ENCODE data around the gene NMUR2. TPM values are rescaled to one million over a fixed set of nuclear protein-coding genes. Genes with fewer than 3 reads are reported as not detected.

The NMUR2 gene
- total RNA-seq, 1 experiment from 2014 or later, result not detected

DNA sequence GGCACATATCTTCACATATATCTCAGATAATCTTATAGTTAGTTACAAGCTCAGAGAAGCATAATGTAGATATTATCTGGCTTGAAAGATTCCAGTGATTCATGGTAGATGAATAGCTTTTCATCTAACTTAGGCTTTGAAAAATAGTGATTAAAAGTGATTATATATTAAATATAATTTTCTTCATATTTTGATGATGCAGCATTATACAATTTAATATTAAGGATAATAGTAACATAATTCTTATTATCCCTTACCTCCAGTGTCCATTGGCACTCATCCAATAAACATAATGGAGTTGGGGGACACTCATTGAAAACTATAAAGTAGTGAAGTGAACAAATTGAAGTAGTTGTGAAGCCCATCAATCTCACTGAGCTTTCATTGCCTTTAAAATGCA, 35.8 kb downstream of the NMUR2 start:
- DNase-seq (ENCODE audit: low read depth), result no peak

DNA sequence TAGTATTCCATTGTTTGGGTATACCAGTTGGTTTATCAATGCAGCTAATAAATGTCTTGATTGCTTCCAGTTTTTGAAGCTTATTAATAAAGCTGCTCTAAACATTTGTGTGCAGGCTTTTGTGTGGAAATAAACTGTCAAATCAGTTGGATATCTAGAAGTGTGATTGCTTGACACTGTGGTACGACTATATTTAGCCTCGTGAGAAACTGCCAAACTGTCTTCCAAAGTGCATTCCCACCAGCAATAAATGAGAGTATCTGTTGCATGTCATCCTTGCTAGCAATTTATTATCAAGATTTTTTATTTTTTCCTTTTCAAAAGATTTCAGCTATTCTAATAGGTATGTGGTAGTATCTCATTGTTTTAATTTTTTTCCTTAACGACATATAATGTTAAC, 37.5 kb downstream of the NMUR2 start:
- DNase-seq (ENCODE audit: low read depth), result no peak

DNA sequence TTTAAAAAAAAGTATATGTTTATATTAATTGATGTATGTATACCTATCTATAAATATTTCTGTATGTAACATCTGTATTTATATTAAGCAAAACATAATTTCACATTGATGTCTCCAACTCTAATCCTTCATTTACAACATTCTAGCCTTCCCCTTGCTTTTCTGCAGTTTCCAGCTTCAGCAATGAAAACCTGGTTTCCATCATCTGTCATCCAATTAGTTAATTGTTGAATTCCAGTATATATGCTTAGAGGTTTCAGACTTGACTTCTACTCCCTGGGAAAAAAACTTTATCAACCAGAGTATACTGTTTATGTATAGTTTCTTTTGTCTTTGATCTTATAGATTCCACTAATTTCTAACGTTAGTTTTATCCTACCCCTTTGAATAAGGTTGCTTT, 38.4 kb downstream of the NMUR2 start:
- no peak for DNase-seq (ENCODE audit: low read depth)

GRCh38 chr5:152364899-152365298, 40.2 kb downstream of the NMUR2 start:
- no peak for DNase-seq (ENCODE audit: low read depth)

DNA sequence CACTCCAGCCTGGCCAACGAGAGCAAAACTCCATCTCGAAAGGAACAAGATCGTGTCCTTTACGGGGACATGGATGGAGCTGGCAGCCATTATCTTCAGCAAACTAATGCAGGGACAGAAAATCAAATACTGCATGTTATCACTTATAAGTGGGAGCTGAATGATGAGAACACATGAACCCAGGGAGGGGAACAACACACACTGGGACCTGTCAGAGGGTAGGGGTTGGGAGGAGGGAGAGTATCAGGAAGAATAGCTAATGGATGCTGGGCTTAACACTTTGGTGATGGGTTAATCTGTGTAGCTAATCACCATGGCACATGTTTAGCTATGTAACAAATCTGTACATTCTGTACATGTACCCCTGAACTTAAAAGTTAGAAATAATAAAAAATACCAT, 40.9 kb downstream of the NMUR2 start:
- DNase-seq (ENCODE audit: low read depth), result no peak

GRCh38 chr5:152358861-152359568, 46.1 kb downstream of the NMUR2 start:
- no peak for DNase-seq (ENCODE audit: low read depth)

DNA sequence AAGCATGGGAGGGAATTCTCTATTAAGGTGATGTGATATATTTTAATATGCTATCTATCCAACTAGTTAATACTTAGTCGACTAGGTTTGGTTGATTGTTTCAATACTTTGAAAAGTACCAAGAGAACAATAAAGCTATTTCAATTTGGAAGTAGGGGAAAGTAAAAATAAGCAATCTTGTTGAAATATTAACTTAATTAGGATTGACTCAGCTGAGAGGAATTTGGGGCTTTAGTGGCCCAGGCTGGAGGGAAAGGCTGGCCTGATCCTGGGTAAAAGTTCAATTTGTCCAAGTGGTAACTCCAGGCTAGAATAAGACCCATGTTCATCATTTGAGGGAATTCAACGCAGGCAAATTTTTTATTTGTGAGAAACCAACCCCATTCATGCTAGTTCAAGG, 48.6 kb downstream of the NMUR2 start:
- DNase-seq (ENCODE audit: low read depth), result no peak

DNA sequence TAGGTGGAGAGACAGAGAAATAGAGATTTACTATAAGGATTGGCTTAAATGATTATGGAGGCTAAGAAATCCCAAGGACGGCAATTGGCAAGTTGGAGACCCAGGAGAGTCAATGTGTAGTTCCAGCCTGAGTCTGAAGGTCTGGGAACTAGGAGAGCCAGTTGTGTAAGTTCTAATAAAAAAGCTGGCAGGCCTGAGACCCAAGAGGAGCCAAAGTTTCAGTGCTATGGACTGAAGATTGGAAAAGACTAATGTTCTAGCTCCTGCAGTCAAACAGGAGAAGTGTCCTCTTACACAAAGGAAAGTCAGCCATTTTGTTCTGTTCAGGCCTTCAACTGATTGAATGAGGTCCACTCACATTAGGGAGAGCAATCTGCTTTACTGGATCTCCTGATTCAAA, 50.0 kb downstream of the NMUR2 start:
- DNase-seq (ENCODE audit: low read depth), result no peak

GRCh38 chr5:152353001-152353400, 52.1 kb downstream of the NMUR2 start:
- no peak for DNase-seq (ENCODE audit: low read depth)

GRCh38 chr5:152349683-152350526, 55.2 kb downstream of the NMUR2 start:
- peak; percentile 3 for DNase-seq (ENCODE audit: low read depth)

Data from RPMI7951 (cell line).